NCI-H82 treated with DMSO at 0.1 percent for 48 hours (cell line): ENCODE results near the gene MOB1A.
"Not testable (repeated sequence)": the region's sequence is repeated elsewhere in the genome, so short reads cannot be mapped to it uniquely, and the experiment has no call there.

Source experiments
- DNase-seq: peaks from one replicate; lab custom pipeline; 2025; ENCODE audit not compliant: unreplicated experiment; lab: John Stamatoyannopoulos, UW

The MOB1A gene

DNA sequence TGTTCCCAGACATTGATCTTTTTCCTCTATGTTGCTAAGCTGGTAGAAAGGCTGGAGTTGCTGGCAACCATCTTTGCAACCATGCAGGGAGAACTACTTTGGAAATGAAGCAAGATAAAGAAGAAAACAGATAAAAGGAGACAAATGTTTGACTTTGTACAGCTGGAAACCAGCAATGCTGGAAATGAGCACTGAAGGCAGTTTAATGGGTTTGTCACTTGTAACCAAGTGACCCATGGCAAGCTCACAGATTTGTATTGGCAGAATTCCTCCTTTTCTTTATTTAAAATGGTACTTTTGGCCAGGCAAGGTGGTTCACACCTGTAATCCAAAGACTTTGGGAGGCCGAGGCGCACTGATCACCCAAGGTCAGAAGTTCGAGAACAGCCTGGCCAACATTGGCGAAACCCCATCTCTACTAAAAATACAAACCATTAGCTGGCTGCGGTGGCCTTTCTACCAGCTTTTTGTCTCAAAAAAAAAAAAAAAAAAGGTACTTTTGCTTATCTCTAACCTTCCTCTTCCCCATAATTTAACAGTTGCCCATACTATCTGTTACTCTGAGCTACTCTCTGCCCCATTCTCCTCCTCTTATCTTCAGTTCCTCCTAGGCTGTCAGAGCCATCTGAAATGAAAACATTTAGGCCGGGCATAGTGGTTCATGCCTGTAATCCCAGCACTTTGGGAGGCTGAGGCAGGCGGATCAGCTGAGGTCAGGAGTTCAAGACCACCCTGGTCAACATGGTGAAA lies 28.9 kb downstream of the MOB1A start:
- DNase-seq = no peak

DNA sequence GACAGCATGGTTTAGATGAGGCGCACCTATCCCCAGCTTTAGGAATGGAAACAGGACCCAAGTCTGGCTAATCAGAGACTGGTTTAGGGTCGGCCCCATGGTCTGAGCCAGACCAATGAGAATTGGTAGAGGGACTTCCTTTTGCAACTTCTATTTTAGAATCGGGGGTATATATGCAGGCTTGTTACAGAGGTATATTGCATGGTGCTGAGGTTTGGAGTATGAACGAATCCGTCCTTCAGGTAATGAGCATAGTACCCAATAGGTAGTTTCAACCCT lies 29.5 kb downstream of the MOB1A start:
- DNase-seq = no peak

DNA sequence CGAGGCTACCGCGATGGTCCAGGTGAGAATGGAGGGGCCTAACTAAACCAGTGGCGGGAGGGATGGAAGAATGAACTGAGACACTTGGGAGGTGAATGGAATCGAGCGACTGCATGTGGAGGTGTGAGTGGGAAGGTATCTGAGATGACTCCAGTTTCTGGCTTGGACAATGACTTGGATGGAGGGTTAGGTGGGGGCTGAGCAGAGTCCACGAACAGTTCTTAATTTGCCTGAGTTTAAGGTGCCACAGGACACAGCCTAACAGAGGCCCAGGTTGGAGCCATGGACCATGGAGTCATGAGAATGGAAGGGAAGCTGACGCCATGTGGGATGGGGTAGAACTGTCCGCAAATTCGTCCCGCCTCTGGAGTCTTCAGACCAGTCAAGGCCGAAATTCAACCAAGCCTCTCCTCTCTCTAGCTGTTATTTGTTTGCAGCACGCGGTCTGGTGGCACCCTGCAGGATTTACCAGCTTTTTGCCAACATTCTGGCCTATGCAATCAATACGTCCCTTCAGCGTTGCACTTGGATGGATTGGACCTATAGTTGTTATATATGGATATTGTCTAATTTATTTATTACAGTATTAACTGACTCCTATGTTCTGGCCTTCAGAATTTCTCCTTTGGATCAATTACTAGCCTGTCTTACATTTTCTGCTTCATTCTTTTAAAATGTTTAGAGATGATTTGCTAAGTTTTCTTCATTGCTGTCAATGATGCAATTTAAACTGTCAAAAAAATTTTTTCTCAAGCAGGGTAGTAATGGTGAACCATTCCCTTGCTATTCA lies 30.0 kb downstream of the MOB1A start:
- no peak for DNase-seq

DNA sequence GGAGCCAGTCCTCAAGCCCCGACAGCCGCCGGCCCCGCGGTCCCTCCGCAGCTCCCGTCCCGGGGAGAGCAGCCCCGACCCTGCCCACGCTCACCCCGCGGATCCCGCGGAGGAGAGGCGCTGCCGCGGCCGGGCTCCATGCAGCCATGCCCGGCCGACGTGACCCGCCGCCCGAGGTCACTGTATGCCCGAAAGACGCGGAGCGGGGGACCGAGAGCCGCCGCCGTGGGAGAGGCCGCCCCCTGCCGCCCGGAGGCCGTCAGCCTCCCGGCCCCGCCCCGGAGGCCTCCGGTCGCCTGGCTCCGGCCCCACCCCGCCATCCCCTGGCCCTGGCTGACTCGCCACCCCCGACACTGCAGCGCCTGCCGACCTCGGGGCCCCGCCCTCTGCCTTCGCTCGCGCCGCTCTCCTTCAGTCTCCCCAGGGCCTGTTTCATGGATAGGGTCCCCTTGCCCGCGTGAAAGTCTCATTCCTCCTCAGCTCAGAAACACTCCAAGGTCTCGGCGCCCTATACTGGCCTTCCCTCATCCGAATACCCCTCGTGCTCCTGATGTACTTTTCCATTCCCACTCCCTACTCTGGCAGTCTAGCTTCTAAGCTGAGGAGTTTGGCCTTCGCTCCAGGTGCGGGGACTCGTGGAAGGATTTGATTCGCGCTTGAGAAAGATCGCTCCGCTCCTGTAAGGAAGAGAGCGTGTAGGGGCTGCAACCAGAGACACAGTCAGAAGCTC lies 30.8 kb downstream of the MOB1A start, which contains the start of gene BOLA3:
Gene BOLA3, minus strand, starts transcription at position 186 of the 730 bp plus-strand sequence. Its CDS starts 38 bp downstream, at position 148.
- DNase-seq = peak; percentile 78

DNA sequence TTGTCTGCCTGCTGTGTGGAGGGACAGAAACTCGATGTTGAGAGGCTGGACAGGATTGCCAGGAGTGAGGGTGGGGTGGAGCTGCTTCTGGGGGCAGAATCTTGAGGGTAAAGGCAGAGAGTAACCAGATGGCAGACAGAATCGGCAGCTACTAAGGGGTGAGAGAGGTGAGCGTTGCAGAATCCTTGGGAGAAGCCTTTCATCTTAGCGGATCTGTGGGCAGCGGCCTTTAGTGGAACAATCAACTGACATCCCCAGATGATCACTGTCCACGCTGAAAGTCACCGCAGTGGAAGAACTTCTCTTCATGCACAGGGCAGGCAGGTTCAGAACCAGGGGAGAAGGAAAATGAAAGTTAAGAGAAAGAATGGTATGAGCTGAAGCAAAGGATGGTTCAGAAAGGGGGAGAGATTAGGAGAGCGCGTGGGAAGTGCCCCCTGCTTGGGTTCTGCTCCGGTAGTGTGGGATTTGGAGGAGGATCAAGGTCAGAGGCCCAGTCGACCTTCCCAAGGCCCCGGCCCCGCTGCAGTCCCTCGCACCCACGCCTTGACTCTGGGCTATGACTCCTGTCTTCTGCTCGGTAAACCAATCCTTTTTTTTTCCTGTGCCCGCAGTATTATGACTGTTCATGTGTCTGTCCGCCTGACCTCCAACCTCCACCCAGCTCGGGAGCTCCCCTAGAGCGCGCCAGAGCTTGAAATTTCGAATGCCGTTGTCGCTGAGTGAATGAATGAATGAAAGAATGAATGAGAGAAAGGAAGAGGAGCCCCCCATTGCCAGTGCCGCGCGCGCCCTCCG lies 31.6 kb downstream of the MOB1A start:
- DNase-seq = no peak

DNA sequence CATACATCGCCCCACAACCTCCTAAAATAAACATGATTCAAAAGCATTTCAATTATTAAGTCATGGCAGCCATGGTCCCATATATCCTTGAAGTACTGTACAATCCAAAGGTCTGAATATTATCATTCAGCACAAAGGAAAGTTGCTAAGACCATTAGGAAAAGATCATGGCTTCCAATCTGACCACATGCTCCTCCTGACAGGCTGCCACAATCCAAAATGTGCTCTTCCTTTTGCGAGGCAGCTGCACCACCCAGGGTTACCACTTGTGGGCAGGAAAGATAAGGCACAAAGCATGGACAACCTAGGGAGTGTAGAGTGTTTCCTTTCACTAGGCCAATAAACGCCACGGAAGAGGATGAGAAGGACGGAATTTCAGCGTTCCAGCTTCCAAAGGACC lies 36.3 kb downstream of the MOB1A start:
- DNase-seq = peak; percentile 35

DNA sequence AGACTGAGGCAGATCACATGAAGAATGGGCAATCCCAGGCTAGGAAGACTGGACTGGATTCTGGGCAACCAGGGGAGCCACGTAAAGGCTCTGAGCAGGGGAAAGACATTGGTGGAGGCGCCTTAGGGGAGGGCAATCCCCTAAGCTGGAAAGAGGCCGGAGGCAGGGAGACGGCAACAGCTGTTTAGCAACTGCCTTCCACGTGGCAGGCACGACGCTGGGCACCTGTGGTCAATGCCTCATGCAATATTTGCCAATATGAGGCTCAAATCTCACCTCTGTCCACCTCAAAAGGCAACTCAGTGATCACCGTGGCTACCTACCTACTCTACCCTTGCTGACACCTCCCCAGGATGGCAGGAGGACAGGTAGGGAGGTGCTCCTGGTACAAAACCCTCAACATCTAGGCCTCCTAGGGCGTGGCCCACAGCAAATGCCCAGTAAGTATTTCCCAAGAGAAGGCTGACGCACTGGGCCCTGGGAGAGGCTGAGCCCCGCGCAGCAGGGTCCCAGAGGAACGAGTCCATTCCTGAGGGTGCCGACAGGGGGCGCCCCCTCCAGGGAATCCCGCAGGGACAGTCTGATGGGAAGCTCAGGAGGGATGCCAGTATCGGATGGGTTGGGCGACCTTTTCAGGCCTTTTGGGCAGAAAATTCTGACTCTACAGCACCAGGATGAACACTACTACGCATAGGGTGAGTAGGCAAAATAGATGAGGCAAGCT lies 39.9 kb downstream of the MOB1A start:
- no peak for DNase-seq

DNA sequence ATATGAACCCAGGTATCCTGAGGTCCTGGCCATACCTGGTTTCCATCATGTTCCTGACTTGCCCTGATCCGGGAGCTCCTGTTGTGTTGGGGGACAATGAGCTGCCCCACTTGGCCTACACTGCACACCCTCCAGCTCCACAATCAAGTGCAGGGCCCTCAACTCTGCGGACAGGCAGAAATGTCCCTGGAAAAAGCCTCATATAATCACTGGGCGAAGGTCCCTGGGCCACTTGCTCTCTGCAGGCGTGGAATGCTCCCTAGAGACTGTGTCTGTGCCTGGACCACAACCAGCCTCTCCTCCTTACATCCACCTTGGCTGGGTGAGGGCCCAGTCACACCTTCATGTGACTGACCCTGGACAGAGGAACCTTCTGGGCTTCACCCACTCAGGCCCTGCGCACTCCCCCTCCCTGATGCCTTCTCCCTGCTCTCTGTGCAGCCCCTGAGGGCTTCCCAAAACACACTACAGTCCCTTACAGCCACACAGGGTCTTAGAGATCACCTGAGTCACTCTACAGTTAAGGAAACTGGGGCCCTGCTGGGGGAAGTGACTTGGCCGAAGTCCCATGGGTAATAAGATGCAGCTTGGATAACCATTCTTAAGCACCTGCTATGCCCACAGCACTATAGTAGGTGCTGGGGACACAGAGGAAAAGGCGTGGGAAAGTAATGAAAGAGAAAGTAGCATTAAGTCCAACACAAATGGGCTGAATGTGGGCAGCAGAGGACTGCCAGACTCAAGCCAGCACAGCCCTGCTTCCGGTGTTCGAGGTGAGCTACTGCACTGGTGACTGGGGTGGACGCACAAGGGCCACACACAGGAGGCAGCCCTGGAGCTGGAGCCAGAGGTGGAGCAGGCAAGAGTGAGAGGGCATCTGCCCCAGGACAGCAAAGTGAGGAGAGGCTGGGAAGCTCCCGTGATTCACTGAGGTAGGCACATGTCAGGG lies 40.8 kb downstream of the MOB1A start:
- DNase-seq = no peak

DNA sequence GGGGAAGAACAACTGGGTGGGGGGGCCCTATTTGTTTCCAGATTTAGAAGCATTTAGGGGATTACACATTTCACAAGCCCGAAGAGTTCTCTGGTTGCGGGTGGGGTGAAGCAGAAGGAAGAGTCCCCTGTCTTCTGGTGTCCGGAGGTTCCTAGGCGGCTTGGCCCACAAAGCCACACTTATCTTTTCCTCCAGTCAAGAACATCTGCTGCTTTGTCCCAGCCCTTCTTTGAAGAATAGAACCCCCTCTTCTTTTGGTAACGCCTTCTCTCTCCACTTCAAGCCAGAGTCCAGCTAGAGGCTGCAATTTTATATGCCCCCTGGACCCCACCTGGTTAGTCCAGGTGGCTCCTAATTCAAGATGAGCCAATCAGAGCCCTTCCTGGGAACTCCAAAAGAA lies 46.8 kb downstream of the MOB1A start:
- no peak for DNase-seq

DNA sequence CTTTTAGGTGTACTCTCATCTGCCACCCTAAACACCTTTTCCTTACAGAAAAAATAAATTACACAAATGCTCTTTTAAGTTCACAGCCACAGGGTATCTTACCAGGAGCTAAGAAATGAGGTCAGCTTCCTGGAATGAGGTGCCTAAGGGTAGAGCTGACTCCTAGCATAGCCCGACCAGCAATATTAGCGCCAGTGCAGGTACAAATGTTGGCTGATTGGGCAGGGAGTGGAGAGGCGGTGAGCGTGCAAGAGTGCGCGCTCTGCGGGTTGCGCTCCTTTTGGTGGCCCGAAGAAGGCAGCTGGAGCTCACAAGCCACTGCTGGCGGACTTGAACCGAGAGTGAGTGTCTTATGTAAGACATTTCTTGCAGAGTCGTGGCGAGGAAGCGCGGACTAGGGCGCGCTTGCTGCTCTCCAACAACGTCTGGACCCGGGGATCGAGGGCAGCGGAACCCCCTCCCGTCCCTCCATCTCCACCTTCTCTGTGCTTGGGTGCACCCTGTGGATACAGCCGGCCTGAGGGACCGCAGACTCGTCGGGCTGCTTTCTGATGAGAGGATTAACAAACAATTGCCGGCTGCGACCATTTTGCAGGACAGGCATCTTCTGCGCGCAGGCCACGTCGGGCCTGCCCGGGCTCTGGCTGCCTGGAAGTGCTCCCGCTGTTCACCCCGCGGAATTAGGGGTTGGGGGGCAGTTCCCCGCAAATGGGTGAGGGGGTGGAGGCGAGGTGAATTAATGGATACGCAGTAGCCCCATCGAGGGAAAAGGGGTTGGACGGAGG lies 48.3 kb downstream of the MOB1A start:
- no peak for DNase-seq

DNA sequence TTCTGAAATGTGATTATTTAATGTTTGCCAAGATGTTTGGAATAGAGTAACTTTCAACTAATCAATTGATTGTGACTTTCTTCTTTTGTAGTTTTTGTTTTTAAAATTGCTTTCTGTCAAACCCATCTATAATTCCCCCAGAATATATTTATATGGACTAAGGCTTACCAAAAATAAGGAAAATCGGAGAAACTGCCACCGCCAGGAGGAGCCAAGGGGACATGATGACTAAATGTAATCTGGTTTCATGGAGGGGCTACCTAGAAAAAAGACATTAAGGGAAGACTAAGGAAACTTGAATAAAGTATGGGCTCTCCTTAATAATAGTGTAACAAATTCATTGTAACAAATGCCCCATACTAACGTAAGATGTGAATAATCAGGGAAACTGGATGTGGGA lies 50.5 kb downstream of the MOB1A start:
- no peak for DNase-seq

DNA sequence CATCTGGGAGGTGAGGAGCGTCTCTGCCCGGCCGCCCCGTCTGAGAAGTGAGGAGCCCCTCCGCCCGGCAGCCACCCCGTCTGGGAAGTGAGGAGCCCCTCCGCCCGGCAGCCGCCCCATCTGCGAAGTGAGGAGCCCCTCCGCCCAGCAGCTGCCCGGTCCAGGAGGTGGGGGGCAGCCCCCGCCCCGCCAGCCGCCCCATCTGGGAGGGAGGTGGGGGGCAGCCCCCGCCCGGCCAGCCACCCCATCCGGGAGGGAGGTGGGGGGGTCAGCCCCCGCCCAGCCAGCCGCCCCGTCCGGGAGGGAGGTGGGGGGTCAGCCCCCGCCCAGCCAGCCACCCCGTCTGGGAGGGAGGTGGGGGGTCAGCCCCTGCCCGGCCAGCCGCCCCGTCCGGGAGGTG lies 54.7 kb downstream of the MOB1A start:
- not testable (repeated sequence) for DNase-seq

DNA sequence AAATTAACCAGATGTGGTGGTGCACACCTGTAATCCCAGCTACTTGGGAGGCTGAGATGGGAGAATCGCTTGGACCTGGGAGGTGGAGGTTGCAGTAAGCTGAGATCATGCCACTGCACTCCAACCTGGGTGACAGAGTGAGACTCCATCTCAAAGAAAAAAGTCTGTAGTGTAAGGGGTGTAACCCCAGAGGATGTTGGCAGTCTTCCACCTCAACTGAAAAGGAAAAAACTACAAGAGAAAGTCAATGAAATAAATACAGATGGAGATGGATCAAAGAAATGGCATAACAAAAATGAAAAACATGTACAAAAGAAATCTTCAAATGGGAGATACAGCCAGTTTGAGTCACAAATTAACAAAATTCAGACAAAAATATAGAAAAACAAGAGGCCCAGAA lies 56.8 kb downstream of the MOB1A start:
- DNase-seq = not testable (repeated sequence)

DNA sequence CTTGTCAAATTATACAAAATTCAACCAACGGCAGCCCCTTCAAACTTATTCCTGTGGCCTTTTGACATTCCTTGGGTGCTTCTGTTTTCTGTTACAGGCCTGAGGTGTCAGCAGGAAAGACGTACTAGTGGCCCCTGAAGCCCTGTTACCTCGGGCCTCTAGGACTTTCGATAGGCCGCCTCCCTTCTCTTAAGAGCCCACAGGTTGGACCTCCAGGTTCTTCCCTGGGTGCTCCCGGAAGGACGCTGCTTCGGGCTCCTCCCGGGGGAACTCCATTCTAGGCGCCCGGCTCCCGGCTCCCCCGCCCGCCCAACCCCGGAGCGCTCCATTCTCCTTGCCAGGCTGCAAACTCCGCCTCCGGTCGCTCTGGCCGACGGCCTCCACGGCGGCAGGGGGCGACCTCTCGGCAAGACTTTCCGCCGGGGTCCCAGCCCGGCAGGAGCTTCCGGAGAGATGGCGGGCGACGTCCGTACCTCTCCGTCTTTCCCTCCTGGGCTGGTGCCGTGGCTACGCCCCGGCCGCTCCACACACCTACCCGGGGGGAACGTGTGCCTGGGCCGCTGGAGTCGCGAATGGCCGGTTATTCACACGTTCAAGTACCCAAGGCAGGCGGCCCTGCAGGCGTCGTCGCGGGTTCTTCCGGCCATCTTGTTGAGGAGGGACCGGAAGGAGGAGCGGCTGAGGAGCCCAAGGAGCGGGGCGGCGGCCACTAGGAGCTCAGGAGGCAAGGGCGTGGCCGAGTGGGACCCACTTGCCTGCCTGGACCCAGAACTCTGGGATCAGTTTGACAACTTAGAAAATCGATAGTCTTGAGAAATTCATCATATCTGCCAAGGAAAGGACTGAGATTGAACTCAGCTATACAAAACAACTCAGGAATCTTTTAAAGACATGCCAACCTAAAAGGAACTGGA lies 58.5 kb downstream of the MOB1A start:
- peak; percentile 76 for DNase-seq

DNA sequence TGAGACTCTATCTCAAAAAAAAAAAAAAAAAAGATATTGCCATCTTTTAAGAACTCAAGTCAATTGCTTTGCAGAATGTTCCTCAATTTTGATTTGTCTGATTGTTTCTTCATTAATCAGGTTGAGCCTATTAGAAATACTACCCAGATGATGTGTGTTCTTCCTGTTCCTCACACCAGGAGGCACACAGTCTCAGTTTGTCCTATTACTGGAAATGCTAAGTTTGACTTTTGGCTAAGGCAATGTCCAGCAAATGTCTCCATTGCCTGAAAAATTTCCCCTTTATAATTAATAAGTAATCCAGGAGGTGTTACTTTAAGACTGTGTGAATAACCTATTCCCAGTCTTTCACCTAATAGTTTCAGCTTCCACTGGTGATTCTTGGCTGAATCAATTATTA lies 59.3 kb downstream of the MOB1A start:
- DNase-seq = no peak

DNA sequence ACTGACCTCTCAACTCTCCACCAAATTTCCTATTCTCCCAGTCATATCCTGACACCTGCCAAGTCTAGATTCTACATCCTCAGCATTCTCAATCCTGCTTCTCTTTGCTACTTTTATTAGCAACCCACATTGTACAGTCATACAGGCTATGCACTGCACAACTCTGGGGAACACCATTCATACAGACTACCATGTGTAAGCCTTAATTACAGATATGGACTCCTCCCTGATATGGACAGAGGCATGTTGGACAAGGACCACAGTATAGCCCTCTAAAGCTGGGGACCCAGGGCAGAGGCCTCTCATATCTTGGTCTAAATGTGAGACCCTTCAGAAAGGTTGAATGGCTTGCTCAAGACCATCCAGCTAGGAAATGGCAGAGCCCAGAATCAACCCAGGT lies 67.3 kb downstream of the MOB1A start:
- DNase-seq = no peak

DNA sequence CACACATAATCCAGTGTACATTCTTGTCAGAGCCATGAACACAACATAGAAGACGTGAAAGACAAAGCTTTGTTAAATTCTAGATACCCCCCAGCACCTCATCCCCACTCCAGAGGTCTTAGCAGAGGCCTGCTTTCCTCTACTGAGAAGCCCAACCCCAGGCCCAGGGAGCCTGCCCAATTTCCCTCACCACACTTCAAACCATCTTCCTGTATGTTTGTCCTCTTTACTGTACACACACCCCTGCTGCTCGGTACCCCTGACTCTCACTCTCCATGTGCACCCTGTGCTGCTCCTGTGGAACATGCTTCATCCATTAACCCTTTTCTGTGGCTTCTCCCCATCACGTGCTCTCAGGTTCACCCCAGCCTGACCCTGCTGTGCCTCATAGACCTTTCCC lies 68.1 kb downstream of the MOB1A start:
- DNase-seq = no peak

DNA sequence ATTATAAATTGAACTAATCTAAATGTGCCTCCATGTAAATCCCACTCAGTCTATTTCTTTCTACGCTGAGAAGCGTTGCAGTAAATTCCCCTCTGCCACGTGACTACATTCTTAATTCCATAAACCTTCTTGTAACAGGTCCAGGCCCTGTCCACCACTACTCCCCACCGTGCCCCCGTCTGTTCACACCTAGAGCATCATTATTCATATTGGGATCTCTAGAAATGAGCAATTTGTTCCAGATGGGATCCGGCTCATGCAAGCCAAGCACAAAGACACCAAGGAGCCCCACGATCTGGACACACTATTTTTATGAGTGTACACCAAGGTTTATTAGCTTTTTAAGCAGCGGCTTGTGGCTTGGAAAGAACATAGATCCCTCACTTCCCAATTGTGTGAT lies 69.1 kb downstream of the MOB1A start:
- DNase-seq = no peak
